GM12873 (cell line): ENCODE data around the gene HSPA9.

ENCODE experiments used
- TF ChIP-seq, protein P1 (sequence below): IDR thresholded peaks from 2 replicates; pipeline ENCODE4 v1.5.1; 2012; ENCODE audit warnings: low read depth, mild to moderate bottlenecking, moderate library complexity, low read length, control low read depth; ENCODE audit not compliant: insufficient read depth; ENCODE audit errors: missing control alignments

HSPA9 gene

DNA sequence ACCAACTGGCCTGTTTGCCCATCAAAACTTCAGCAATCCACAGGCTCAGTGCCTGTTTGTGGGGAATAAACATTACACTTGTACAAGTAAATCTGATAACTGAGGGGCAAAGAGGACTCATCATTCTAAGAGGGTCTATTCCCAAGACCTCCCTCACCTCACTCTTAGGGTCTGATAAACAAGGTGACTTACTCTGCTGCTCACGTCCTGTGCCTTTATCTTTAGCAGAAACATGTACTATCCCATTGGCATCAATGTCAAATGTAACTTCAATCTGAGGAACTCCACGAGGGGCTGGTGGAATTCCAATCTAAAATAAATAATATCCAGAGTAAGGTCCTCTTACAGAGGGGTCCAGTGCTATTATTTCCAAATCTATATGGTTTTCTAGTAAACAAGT, 17.5 kb downstream of the HSPA9 start:
- TF ChIP-seq, protein P1, sequence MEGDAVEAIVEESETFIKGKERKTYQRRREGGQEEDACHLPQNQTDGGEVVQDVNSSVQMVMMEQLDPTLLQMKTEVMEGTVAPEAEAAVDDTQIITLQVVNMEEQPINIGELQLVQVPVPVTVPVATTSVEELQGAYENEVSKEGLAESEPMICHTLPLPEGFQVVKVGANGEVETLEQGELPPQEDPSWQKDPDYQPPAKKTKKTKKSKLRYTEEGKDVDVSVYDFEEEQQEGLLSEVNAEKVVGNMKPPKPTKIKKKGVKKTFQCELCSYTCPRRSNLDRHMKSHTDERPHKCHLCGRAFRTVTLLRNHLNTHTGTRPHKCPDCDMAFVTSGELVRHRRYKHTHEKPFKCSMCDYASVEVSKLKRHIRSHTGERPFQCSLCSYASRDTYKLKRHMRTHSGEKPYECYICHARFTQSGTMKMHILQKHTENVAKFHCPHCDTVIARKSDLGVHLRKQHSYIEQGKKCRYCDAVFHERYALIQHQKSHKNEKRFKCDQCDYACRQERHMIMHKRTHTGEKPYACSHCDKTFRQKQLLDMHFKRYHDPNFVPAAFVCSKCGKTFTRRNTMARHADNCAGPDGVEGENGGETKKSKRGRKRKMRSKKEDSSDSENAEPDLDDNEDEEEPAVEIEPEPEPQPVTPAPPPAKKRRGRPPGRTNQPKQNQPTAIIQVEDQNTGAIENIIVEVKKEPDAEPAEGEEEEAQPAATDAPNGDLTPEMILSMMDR: no peak

DNA sequence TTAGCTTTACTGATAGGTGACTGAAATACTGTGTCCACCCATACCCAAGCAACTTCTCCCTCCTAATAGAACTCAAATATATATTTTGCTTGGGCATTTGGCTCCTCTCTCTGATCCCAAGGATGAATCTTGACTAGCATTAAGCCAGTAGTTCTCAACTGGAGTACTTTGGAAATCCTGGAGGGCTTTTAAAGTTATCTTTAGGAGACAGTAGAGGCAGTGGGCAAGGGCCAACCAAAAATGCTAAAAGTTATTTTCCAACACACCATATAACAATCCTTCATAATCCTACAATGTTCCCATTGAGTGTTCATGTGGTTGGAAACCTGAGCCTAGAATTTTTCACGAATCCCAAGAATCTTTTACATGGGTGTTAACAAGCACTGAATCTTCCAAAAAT, 21.1 kb downstream of the HSPA9 start:
- TF ChIP-seq, protein P1: no peak

DNA sequence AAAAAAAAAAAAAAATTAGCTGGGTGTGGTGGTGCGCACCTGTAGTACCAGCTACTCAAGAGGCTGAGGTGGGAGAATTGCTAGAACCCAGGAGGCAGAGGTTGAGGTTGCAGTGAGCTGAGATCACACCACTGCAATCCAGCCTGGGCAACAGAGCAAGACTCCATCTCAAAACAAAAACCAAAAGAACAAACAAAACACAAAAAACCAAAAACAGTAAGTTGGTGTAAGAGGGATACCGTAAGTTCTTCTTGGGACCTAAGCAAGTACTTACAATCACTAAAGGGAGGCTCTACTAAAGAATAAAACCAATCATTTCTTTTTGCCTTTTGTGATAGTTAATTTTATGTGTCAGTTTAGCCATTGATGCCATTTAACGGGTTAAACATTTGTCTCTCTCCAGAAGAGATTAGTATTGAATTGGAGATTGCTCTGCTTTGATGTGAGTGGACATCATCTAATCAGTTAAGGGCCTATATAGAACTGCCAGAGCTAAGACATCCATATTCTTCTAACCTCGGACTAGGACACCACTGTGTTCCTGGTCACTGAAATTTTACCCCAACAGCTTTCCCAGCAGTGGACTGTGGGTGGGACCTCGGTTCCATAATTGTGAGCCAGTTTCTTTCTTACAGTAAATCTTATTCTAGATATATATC, 21.6 kb downstream of the HSPA9 start:
- TF ChIP-seq, protein P1: no peak

DNA sequence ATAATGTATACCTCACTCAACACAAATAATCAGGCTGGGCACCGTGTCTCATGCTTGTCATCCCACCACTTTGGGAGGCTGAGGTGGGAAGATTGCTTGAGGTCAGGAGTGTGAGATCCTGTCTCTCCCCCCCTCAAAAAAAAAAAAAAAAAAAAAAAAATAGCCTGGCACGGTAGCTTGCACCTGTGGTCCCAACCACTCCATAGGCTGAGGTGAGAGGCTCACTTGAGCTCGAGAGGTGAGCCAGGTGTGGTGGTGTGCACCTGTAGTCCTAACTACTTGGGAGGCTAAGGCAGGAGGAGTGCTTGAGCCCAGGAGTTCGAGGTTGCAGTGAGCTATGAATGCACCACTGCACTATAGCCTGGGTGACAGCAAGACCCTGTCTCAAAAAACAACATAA, 22.5 kb downstream of the HSPA9 start:
- TF ChIP-seq, protein P1: no peak

DNA sequence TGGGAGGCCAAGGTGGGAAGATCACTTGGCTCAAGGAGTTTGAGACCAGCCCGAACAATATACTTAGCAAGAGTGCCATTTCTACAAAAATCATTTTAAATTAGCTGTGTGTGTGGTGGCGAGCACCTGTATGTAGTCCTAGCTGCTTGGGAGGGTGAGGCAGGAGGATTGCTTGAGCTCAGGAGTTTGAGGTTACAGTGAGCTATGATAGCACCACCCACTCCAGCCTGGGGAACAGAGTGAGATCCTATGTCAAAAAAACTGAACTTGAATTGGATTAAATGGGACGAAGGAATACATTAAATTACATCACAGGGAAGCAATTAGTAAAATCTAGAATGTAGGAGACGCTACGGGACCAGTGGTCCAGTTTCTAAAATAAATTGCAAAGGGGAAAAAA, 25.8 kb downstream of the HSPA9 start:
- TF ChIP-seq, protein P1: no peak

DNA sequence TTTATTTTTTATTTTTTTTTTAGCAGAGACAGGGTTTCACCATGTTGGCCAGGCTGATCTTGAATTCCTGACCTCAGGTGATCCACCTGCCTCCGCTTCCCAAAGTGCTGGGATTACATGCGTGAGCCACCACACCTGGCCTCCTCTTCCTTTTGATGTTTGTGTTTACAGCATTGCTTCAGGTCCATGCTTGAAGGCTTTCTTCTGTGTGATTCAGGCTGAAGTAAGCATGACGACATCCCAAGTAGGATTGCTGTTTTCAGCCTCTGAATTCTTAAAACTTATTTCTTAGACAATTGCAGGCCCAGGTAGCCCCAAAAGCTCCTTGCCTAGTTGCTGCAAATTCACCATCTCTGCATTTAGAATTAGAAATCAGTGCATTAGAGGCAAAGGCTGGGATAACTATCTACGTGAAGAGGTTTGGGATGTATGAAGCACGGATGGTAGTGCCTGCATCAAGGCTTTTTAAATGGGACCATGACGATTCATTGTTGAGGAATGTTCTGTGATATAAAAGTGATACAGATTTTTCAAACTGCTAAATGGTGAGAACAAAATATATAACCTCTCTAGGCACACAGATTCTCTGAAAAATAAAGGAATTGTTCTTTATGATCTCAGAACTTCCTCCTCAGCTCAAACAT, 29.2 kb downstream of the HSPA9 start:
- TF ChIP-seq, protein P1: no peak

DNA sequence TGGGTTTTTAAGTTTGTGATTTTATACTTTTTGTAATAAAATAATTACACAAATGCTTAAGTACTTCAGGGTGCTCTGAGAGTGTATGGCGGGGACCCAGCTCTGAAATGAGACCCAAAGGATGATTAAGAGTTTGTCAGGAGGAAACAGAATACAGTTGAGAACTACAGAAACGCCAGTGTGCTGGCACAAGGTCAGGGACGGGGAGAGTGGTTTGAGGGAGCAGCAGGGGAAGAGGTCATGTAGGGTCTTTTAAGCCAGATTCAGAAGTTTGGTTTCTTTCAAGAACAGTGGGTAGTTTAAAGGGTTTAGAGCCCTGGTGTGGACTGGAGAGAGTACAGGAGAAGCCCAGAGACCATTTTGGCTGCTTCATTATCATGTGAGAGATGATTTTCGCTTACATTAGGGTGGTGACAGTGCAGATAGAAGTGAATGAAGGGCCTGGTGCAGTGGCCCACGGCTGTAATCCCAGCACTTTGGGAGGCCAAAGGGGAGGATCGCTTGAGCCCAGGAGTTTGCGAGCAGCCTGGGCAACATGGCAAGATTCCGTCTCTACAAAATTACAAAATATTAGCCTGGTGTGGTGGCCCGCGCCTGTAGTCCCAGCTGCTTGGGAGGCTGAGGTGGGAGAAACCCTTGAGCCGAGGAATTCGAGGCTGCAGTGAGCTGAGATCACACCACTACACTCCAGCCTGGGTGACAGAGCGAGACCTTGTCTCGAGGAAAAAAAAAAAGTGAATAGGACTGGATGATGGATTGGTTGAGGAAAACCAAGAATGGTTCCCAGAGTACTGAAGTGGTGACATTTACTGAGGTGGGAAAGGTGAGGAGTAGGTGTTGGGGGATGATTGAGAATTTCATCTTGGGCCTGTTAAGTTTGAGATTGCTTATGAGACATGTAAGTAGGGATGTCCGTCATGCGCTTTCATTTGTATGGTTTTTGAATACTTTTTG, 30.7 kb downstream of the HSPA9 start:
- TF ChIP-seq, protein P1: no peak
